Stimulated activated CD4-positive, alpha-beta T cell treated with anti-CD3 and anti-CD28 coated beads, Interleukin-2, amount 100 ng/mL, for 24 hours (primary cell): Measurements from ENCODE around the gene SF3B6.

Source experiments
- DNase-seq, 2 donors: peaks; one replicate each; pipeline ENCODE4 v3.0.0-alpha.2; 2020

Gene SF3B6

GRCh38 chr2:24018241-24018640 lies 57.9 kb downstream of the SF3B6 start:
- no peak for DNase-seq

GRCh38 chr2:24017711-24018110 lies 58.4 kb downstream of the SF3B6 start:
- DNase-seq, result no peak
